ENCODE results near the gene SLC35F1.

The SLC35F1 gene

DNA sequence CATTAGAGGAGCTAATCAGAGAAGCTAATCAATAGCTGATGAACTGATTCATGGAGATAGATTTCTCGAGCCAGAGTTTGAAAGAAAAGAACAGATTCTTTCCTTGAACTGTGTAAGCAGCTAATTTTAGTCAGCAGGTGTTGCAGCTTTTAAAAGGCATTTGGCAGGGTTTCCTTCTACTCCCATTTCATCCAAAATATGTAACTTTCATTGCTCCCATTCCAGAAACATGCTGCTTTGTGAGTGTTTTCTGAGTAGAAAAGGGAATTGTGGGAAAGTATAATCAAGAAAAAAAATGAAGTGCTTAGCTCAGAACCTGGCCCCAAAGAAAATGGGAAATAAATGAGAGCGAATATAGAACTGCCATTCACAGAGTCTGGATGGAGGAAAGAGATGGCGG lies 20.8 kb downstream of the SLC35F1 start:
- H3K9me3 ChIP-seq (ENCODE audit: control insufficient read depth, low read length), result peaks cover 21% of the 10 kb centered on the region
- H3K27ac ChIP-seq (ENCODE audit: low read depth, low read length, severe bottlenecking), result no peak overlapping the region
- no peaks in the 10 kb centered on the region for H3K36me3 ChIP-seq (ENCODE audit: control insufficient read depth, insufficient read depth, low read length)
- H3K4me1 ChIP-seq (ENCODE audit: control insufficient read depth, insufficient read depth, low read length, poor library complexity, severe bottlenecking), result no peaks in the 10 kb centered on the region
- WGBS, 2 experiments (ENCODE audit: insufficient coverage in 2 of 2), result 82 to 94% methylated on average over 2 to 3 of the region's 3 CpGs
- H3K4me3 ChIP-seq (ENCODE audit: extremely low read depth, insufficient read depth, low read length, poor library complexity, severe bottlenecking), result no peak overlapping the region

DNA sequence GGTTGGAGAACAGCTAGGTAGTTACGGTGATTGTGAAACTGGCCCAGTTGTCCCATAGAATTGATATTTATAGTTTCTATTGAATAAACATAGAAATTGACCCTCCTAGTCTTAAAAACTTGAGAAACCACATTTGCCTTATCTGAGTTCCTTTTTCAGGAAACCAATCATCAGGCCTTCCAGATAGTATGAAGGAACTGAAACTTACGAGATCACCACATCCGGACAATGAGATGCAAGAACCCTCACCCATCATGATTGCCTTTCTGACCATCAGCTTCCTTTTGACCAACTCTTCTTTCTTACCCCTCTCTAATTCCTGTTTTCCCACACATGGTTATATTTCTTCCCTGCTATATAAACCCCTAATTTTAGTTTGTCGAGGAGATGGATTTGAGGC lies 21.8 kb downstream of the SLC35F1 start:
- Histone ChIP-seq H3K27ac (ENCODE audit: low read depth, low read length, severe bottlenecking) (no peak overlapping the region), H3K4me3 (ENCODE audit: extremely low read depth, insufficient read depth, low read length, poor library complexity, severe bottlenecking) (no peak overlapping the region), H3K36me3 (ENCODE audit: control insufficient read depth, insufficient read depth, low read length) (no peaks in the 10 kb centered on the region), H3K4me1 (ENCODE audit: control insufficient read depth, insufficient read depth, low read length, poor library complexity, severe bottlenecking) (peaks cover 5% of the 10 kb centered on the region), H3K9me3 (ENCODE audit: control insufficient read depth, low read length) (peaks cover 21% of the 10 kb centered on the region)
- 85 to 94% methylated on average over 2 to 3 of the region's 4 CpGs for WGBS, 2 experiments (ENCODE audit: insufficient coverage in 2 of 2)

DNA sequence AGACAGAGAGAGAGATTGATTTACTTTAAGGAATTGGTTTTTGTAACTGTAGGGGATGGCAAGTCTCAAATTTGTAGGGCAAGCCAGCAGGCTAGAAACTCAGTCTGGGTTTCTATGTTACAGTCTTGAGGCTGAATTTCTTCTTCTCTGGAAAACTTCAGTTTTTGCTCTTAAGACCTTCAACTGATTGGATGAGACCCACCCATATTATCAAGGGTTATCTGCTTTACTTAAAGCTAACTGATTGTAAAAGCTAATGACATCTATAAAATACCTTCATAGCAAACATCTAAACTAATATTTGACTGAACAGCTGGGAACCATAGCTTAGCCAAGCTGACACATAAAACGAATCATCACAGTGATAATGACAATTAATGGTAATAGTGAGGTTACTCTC lies 22.4 kb downstream of the SLC35F1 start:
- no peaks in the 10 kb centered on the region for H3K36me3 ChIP-seq (ENCODE audit: control insufficient read depth, insufficient read depth, low read length)
- H3K4me3 ChIP-seq (ENCODE audit: extremely low read depth, insufficient read depth, low read length, poor library complexity, severe bottlenecking), result no peak overlapping the region
- no CpG with 5 or more reads among the region's 1 CpG for WGBS, 2 experiments (ENCODE audit: insufficient coverage in 2 of 2)
- H3K27ac ChIP-seq (ENCODE audit: low read depth, low read length, severe bottlenecking), result no peak overlapping the region
- peaks cover 5% of the 10 kb centered on the region for H3K4me1 ChIP-seq (ENCODE audit: control insufficient read depth, insufficient read depth, low read length, poor library complexity, severe bottlenecking)
- peaks cover 21% of the 10 kb centered on the region for H3K9me3 ChIP-seq (ENCODE audit: control insufficient read depth, low read length)

- no peak overlapping the region for H3K4me3 ChIP-seq (ENCODE audit: extremely low read depth, insufficient read depth, low read length, poor library complexity, severe bottlenecking)
- 75 to 100% methylated on average over 1 to 2 of the region's 3 CpGs for WGBS, 2 experiments (ENCODE audit: insufficient coverage in 2 of 2)
- no peaks in the 10 kb centered on the region for H3K36me3 ChIP-seq (ENCODE audit: control insufficient read depth, insufficient read depth, low read length)
- peaks cover 21% of the 10 kb centered on the region for H3K9me3 ChIP-seq (ENCODE audit: control insufficient read depth, low read length)
- peaks cover 5% of the 10 kb centered on the region for H3K4me1 ChIP-seq (ENCODE audit: control insufficient read depth, insufficient read depth, low read length, poor library complexity, severe bottlenecking)
- H3K27ac ChIP-seq (ENCODE audit: low read depth, low read length, severe bottlenecking), result no peak overlapping the region
Measured at GRCh38 chr6:117930645-117931044, 23.6 kb downstream of the SLC35F1 start.

DNA sequence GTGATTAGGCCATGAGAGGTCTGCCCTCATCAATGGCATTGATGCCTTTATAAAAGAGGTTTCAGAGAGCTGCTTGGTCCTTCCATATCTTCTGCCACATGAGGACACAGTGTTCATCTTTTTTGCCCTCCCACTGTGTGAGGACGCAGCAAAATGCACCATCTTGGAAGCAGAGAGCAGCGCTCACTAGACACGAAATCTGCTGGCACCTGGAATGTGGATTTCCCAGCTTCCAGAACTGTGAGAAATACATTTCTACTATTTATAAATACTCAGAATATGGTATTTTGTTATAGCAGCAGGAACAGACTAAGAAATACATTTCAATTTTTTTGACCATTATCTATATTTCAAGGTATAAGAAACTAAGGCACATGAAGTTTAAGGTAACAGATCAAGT lies 24.9 kb downstream of the SLC35F1 start:
- peaks cover 5% of the 10 kb centered on the region for H3K4me1 ChIP-seq (ENCODE audit: control insufficient read depth, insufficient read depth, low read length, poor library complexity, severe bottlenecking)
- no peak overlapping the region for H3K27ac ChIP-seq (ENCODE audit: low read depth, low read length, severe bottlenecking)
- WGBS, 2 experiments (ENCODE audit: insufficient coverage in 2 of 2), result no CpG with 5 or more reads among the region's 3 CpGs
- no peaks in the 10 kb centered on the region for H3K36me3 ChIP-seq (ENCODE audit: control insufficient read depth, insufficient read depth, low read length)
- no peak overlapping the region for H3K4me3 ChIP-seq (ENCODE audit: extremely low read depth, insufficient read depth, low read length, poor library complexity, severe bottlenecking)
- peaks cover 21% of the 10 kb centered on the region for H3K9me3 ChIP-seq (ENCODE audit: control insufficient read depth, low read length)

DNA sequence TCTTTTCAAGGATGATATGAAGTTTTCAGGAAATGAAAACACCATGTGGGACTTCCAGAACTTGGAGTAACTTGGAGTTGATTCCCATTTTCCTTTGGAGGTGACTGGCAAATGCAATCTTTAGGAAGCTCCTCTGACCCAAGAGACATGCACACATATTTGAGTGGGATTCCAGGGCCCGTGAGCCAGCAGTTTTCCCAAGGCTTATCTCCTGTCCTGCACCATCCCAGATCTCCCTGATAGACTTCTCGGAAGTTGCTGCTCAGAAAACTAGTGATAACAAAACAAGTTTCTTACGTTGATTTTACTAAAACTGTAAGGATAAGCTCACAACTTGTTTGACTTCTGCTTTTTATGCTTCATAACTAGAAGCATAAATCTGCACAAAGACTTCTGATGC lies 25.6 kb downstream of the SLC35F1 start:
- no peak overlapping the region for H3K4me3 ChIP-seq (ENCODE audit: extremely low read depth, insufficient read depth, low read length, poor library complexity, severe bottlenecking)
- H3K9me3 ChIP-seq (ENCODE audit: control insufficient read depth, low read length), result peaks cover 21% of the 10 kb centered on the region
- no peak overlapping the region for H3K27ac ChIP-seq (ENCODE audit: low read depth, low read length, severe bottlenecking)
- no peaks in the 10 kb centered on the region for H3K36me3 ChIP-seq (ENCODE audit: control insufficient read depth, insufficient read depth, low read length)
- 67 to 71% methylated on average over 2 of the region's 3 CpGs for WGBS, 2 experiments (ENCODE audit: insufficient coverage in 2 of 2)
- H3K4me1 ChIP-seq (ENCODE audit: control insufficient read depth, insufficient read depth, low read length, poor library complexity, severe bottlenecking), result peaks cover 5% of the 10 kb centered on the region

- Histone ChIP-seq H3K4me1 (ENCODE audit: control insufficient read depth, insufficient read depth, low read length, poor library complexity, severe bottlenecking) (peaks cover 5% of the 10 kb centered on the region), H3K27ac (ENCODE audit: low read depth, low read length, severe bottlenecking) (peak overlapping the region; percentile 43), H3K4me3 (ENCODE audit: extremely low read depth, insufficient read depth, low read length, poor library complexity, severe bottlenecking) (no peak overlapping the region), H3K36me3 (ENCODE audit: control insufficient read depth, insufficient read depth, low read length) (no peaks in the 10 kb centered on the region), H3K9me3 (ENCODE audit: control insufficient read depth, low read length) (peaks cover 16% of the 10 kb centered on the region)
- WGBS, 2 experiments (ENCODE audit: insufficient coverage in 2 of 2), result 90 to 94% methylated on average over 3 of the region's 4 CpGs
Measured at GRCh38 chr6:117933471-117933870, 26.4 kb downstream of the SLC35F1 start.

DNA sequence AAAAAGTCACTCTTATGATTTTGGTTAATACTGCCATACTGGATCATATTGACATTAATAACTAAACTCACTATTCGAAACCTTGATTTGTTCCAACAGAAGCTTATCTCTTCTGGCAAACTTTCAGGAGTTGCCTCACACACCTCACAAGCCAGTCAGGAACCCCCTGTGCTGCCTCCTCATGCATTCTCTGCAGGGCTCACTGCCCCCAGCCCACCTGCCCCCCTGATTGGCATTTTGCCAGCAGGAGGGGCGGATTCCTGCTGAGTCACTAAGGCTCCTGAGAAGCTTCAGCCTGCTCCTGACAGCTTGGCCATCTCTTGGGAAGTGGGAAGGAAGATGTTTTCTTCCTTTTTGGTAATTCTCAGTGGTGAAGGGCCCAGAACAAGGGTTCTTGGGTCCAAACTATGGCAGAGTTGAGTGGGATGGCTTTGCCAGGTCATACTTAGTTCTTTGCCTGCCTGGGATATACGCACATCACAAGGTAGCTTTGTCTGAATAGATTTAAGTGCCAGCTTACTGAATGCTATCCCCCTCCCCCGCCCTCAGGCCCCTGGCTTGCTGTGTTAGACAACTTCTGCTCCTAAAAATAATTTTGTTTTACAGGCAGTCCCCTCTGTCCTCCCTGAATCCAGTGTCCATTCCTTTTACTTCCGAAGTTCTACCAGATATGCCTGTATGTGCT lies 31.4 kb downstream of the SLC35F1 start:
- Histone ChIP-seq H3K4me3 (ENCODE audit: extremely low read depth, insufficient read depth, low read length, poor library complexity, severe bottlenecking) (no peak overlapping the region), H3K27ac (ENCODE audit: low read depth, low read length, severe bottlenecking) (peak overlapping the region; percentile 66), H3K36me3 (ENCODE audit: control insufficient read depth, insufficient read depth, low read length) (no peaks in the 10 kb centered on the region), H3K9me3 (ENCODE audit: control insufficient read depth, low read length) (no peaks in the 10 kb centered on the region), H3K4me1 (ENCODE audit: control insufficient read depth, insufficient read depth, low read length, poor library complexity, severe bottlenecking) (peaks cover 5% of the 10 kb centered on the region)
- WGBS, 2 experiments (ENCODE audit: insufficient coverage in 2 of 2), result 90 to 100% methylated on average over 3 to 4 of the region's 5 CpGs

GRCh38 chr6:117947234-117947633 lies 40.2 kb downstream of the SLC35F1 start:
- Histone ChIP-seq H3K4me1 (ENCODE audit: control insufficient read depth, insufficient read depth, low read length, poor library complexity, severe bottlenecking) (peaks cover 5% of the 10 kb centered on the region), H3K36me3 (ENCODE audit: control insufficient read depth, insufficient read depth, low read length) (no peaks in the 10 kb centered on the region), H3K4me3 (ENCODE audit: extremely low read depth, insufficient read depth, low read length, poor library complexity, severe bottlenecking) (no peak overlapping the region), H3K9me3 (ENCODE audit: control insufficient read depth, low read length) (no peaks in the 10 kb centered on the region), H3K27ac (ENCODE audit: low read depth, low read length, severe bottlenecking) (no peak overlapping the region)
- 75 to 80% methylated on average over 1 of the region's 1 CpG for WGBS, 2 experiments (ENCODE audit: insufficient coverage in 2 of 2)

GRCh38 chr6:117951783-117952182 lies 44.7 kb downstream of the SLC35F1 start:
- WGBS, 2 experiments (ENCODE audit: insufficient coverage in 2 of 2), result 15 to 19% methylated on average over 3 of the region's 3 CpGs
- peak overlapping the region; percentile 54 for H3K27ac ChIP-seq (ENCODE audit: low read depth, low read length, severe bottlenecking)
- no peaks in the 10 kb centered on the region for H3K36me3 ChIP-seq (ENCODE audit: control insufficient read depth, insufficient read depth, low read length)
- peaks cover 5% of the 10 kb centered on the region for H3K4me1 ChIP-seq (ENCODE audit: control insufficient read depth, insufficient read depth, low read length, poor library complexity, severe bottlenecking)
- H3K9me3 ChIP-seq (ENCODE audit: control insufficient read depth, low read length), result no peaks in the 10 kb centered on the region
- no peak overlapping the region for H3K4me3 ChIP-seq (ENCODE audit: extremely low read depth, insufficient read depth, low read length, poor library complexity, severe bottlenecking)

DNA sequence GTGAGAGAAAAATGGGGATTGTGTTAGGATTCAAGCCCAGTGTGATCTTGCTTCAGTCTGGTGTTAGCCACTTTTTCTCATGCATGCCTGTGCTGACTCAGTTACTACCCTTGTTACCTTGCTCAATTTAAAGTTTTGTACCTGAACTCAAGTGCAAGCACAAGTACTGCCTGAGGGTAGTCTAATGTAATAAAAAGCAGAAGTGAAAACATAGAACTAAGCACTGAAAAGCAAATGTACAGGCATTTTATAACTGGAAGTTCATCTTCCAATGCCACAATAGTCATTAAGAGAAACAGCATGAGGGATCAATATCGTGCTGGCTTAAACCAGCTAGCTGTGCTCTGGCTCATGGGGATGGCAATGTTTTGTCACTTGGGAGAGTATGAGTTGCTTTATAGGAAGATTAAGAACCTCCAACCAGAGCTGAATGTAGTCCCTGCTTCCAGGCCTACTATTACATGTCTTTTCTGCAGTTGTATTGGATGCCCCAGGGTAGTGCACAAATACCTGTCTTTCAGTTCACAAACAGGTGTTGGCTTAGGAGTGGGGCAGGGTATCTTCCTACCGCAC lies 48.7 kb downstream of the SLC35F1 start:
- Histone ChIP-seq H3K9me3 (ENCODE audit: control insufficient read depth, low read length) (no peaks in the 10 kb centered on the region), H3K4me1 (ENCODE audit: control insufficient read depth, insufficient read depth, low read length, poor library complexity, severe bottlenecking) (peaks cover 5% of the 10 kb centered on the region), H3K4me3 (ENCODE audit: extremely low read depth, insufficient read depth, low read length, poor library complexity, severe bottlenecking) (no peak overlapping the region), H3K36me3 (ENCODE audit: control insufficient read depth, insufficient read depth, low read length) (no peaks in the 10 kb centered on the region), H3K27ac (ENCODE audit: low read depth, low read length, severe bottlenecking) (no peak overlapping the region)
- WGBS, 2 experiments (ENCODE audit: insufficient coverage in 2 of 2), result 80% methylated on average over 1 of the region's 2 CpGs; no CpG with 5 or more reads in 1 of the 2 experiments
